ENCODE data around the gene DLGAP1. TPM values are rescaled to one million over a fixed set of nuclear protein-coding genes. Genes with fewer than 3 reads are reported as not detected.
A peak's percentile ranks its signal among the peaks of the same experiment; 100 is the strongest.

The DLGAP1 gene
- total RNA-seq, 1 donor from 2014 or later, result not detected

- DNase-seq (ENCODE audit: low read depth in 2 of 2), result peak in 1 of 2 donors; percentile 35
Observed at GRCh38 chr18:3455907-3456685, 999.0 kb downstream of the DLGAP1 start.

GRCh38 chr18:3455090-3455635 is 999.9 kb downstream of the DLGAP1 start:
- no peak for DNase-seq (ENCODE audit: low read depth in 2 of 2)

GRCh38 chr18:3454365-3455089 is 1000.6 kb downstream of the DLGAP1 start:
- peak; percentile 84 to 85 for DNase-seq (ENCODE audit: low read depth in 2 of 2)

GRCh38 chr18:3453540-3454364 is 1001.4 kb downstream of the DLGAP1 start:
- peak; percentile 69 to 94 for DNase-seq (ENCODE audit: low read depth in 2 of 2)

- peak; percentile 29 to 40 for DNase-seq (ENCODE audit: low read depth in 2 of 2)
Observed at GRCh38 chr18:3452750-3453539, 1002.2 kb downstream of the DLGAP1 start.

GRCh38 chr18:3451989-3452749 is 1002.9 kb downstream of the DLGAP1 start:
- peak; percentile 43 to 78 for DNase-seq (ENCODE audit: low read depth in 2 of 2)

- peak; percentile 93 to 95 for DNase-seq (ENCODE audit: low read depth in 2 of 2)
Observed at GRCh38 chr18:3451183-3451988, 1003.7 kb downstream of the DLGAP1 start.

GRCh38 chr18:3450799-3451182 is 1004.3 kb downstream of the DLGAP1 start:
- DNase-seq (ENCODE audit: low read depth in 2 of 2), result no peak

GRCh38 chr18:3450012-3450798 is 1004.9 kb downstream of the DLGAP1 start, which contains the start of gene TGIF1:
Gene TGIF1, plus strand, starts transcription at chr18:3450172. Its CDS starts 318 bp downstream, at chr18:3450490.
- peak; percentile 77 to 87 for DNase-seq (ENCODE audit: low read depth in 2 of 2)

GRCh38 chr18:3449512-3450011 is 1005.5 kb downstream of the DLGAP1 start:
- DNase-seq (ENCODE audit: low read depth in 2 of 2), result peak in 1 of 2 donors; percentile 81

GRCh38 chr18:3448838-3449511 is 1006.1 kb downstream of the DLGAP1 start:
- peak; percentile 78 to 87 for DNase-seq (ENCODE audit: low read depth in 2 of 2)

GRCh38 chr18:3447895-3448837 is 1006.9 kb downstream of the DLGAP1 start:
- peak; percentile 95 to 98 for DNase-seq (ENCODE audit: low read depth in 2 of 2)

GRCh38 chr18:3447068-3447894 is 1007.8 kb downstream of the DLGAP1 start:
- peak; percentile 61 to 66 for DNase-seq (ENCODE audit: low read depth in 2 of 2)
